ENCODE measurements around the gene C2orf72. TPM values are rescaled to one million over a fixed set of nuclear protein-coding genes. Genes with fewer than 3 reads are reported as not detected.
A peak's percentile ranks its signal among the peaks of the same experiment; 100 is the strongest.

C2orf72 gene
- total RNA-seq = 10 to 100 TPM in 1 of 8 experiments, 1 to 10 TPM in 4, under 1 TPM in 2, not detected in 1; 0.20 to 20.7 (median 3.4) TPM

- peak; percentile 68 to 83 (median 76) for ATAC-seq (replicated peaks in 6 of 8)
- in situ Hi-C loops (cut with MboI; ENCODE audit: low pct_unique_long_range_greater_than_20kb in 2 of 9, low sequenced_read_pairs in 9 of 9, unreplicated experiment in 9 of 9) = no loop called here
- 6 to 10% methylated on average over 2 to 10 of the region's 61 CpGs; no CpG with 5 or more reads in 8 of the 10 experiments for WGBS, 10 experiments
- peak within 1 kb of the TSS; percentile 41 to 56 (median 55) for H3K4me3 ChIP-seq
- peaks cover 0 to 6% of the 10 kb centered on the region in 2 donors for H3K4me1 ChIP-seq (replicated peaks in 1 of 2)
- no peak within 1 kb of the TSS for H3K27ac ChIP-seq
These were observed at the start of gene C2orf72 for GRCh38 chr2:231037202-231037730. Gene C2orf72, plus strand, starts transcription at chr2:231037523. Its CDS starts 43 bp downstream, at chr2:231037566.

- H3K4me1 ChIP-seq (replicated peaks in 1 of 2) = peaks cover 0 to 2% of the 10 kb centered on the region in 2 donors
- no peak for ATAC-seq (replicated peaks in 6 of 8)
- WGBS, 10 experiments = 74 to 92% (median 87%) methylated on average over 5 to 18 of the region's 21 CpGs; no CpG with 5 or more reads in 4 of the 10 experiments
- in situ Hi-C loops (cut with MboI; ENCODE audit: low pct_unique_long_range_greater_than_20kb in 2 of 9, low sequenced_read_pairs in 9 of 9, unreplicated experiment in 9 of 9) = loop anchor here (5.0 to 25.0 kb wide), 5 partner anchors 85 to 165 kb away; no protein-coding TSS in a partner anchor
- H3K4me3 ChIP-seq = no peak overlapping the region
- no peak overlapping the region for H3K27ac ChIP-seq
These were observed 47.6 kb upstream of the C2orf72 start for GRCh38 chr2:230989731-230990130.

GRCh38 chr2:230990131-230990898 is 47.0 kb upstream of the C2orf72 start:
- in situ Hi-C loops (cut with MboI; ENCODE audit: low pct_unique_long_range_greater_than_20kb in 2 of 9, low sequenced_read_pairs in 9 of 9, unreplicated experiment in 9 of 9) = loop anchor here in 2 of 9 experiments (10.0 to 25.0 kb wide), 2 partner anchors 153 to 156 kb away; no protein-coding TSS in a partner anchor
- ATAC-seq (replicated peaks in 6 of 8) = no peak
- peaks cover 0 to 2% of the 10 kb centered on the region in 2 donors for H3K4me1 ChIP-seq (replicated peaks in 1 of 2)
- H3K4me3 ChIP-seq = no peak overlapping the region
- H3K27ac ChIP-seq = no peak overlapping the region
- 29 to 98% (median 91%) methylated on average over 2 to 16 of the region's 70 CpGs; no CpG with 5 or more reads in 2 of the 10 experiments for WGBS, 10 experiments

- no peak overlapping the region for H3K27ac ChIP-seq
- ATAC-seq (replicated peaks in 6 of 8) = no peak
- in situ Hi-C loops (cut with MboI; ENCODE audit: low pct_unique_long_range_greater_than_20kb in 2 of 9, low sequenced_read_pairs in 9 of 9, unreplicated experiment in 9 of 9) = loop anchor here in 2 of 9 experiments (10.0 to 25.0 kb wide), 2 partner anchors 154 to 156 kb away; no protein-coding TSS in a partner anchor
- H3K4me1 ChIP-seq (replicated peaks in 1 of 2) = peaks cover 0 to 2% of the 10 kb centered on the region in 2 donors
- H3K4me3 ChIP-seq = no peak overlapping the region
- 20 to 95% methylated on average over 2 to 8 of the region's 27 CpGs; no CpG with 5 or more reads in 8 of the 10 experiments for WGBS, 10 experiments
These were observed 46.5 kb upstream of the C2orf72 start for GRCh38 chr2:230990899-230991150.

GRCh38 chr2:230991598-230991997 is 45.7 kb upstream of the C2orf72 start:
- Histone ChIP-seq H3K4me3 (no peak overlapping the region), H3K27ac (no peak overlapping the region), H3K4me1 (replicated peaks in 1 of 2) (no peaks in the 10 kb centered on the region)
- WGBS, 10 experiments = 60 to 100% (median 80%) methylated on average over 1 to 6 of the region's 7 CpGs; no CpG with 5 or more reads in 3 of the 10 experiments
- no peak for ATAC-seq (replicated peaks in 6 of 8)
- in situ Hi-C loops (cut with MboI; ENCODE audit: low pct_unique_long_range_greater_than_20kb in 2 of 9, low sequenced_read_pairs in 9 of 9, unreplicated experiment in 9 of 9) = loop anchor here in 2 of 9 experiments (10.0 to 25.0 kb wide), 2 partner anchors 154 to 157 kb away; no protein-coding TSS in a partner anchor

- ATAC-seq (replicated peaks in 6 of 8) = no peak
- in situ Hi-C loops (cut with MboI; ENCODE audit: low pct_unique_long_range_greater_than_20kb in 2 of 9, low sequenced_read_pairs in 9 of 9, unreplicated experiment in 9 of 9) = loop anchor here in 2 of 9 experiments (10.0 to 25.0 kb wide), 2 partner anchors 159 to 161 kb away; no protein-coding TSS in a partner anchor
- WGBS, 10 experiments = 25 to 90% (median 60%) methylated on average over 1 to 4 of the region's 9 CpGs; no CpG with 5 or more reads in 5 of the 10 experiments
These were observed 41.5 kb upstream of the C2orf72 start, which contains the start of gene SPATA3 for GRCh38 chr2:230995821-230996220. Gene SPATA3, plus strand, starts transcription at chr2:230996121. Its CDS starts 113 bp downstream, at chr2:230996234.

GRCh38 chr2:230996661-230997060 is 40.7 kb upstream of the C2orf72 start:
- Histone ChIP-seq H3K4me1 (replicated peaks in 1 of 2) (no peaks in the 10 kb centered on the region), H3K27ac (no peak overlapping the region), H3K4me3 (no peak overlapping the region)
- in situ Hi-C loops (cut with MboI; ENCODE audit: low pct_unique_long_range_greater_than_20kb in 2 of 9, low sequenced_read_pairs in 9 of 9, unreplicated experiment in 9 of 9) = loop anchor here in 2 of 9 experiments (10.0 to 25.0 kb wide), 2 partner anchors 159 to 162 kb away; no protein-coding TSS in a partner anchor
- no peak for ATAC-seq (replicated peaks in 6 of 8)

More at GRCh38 chr2:230995821-230996220, 41.5 kb upstream of the C2orf72 start, which contains the start of gene SPATA3:
- Histone ChIP-seq H3K4me3 (no peak within 1 kb of the TSS), H3K4me1 (replicated peaks in 1 of 2) (no peaks in the 10 kb centered on the region), H3K27ac (no peak within 1 kb of the TSS)

GRCh38 chr2:230998882-230999281 is 38.4 kb upstream of the C2orf72 start:
- Histone ChIP-seq H3K4me1 (replicated peaks in 1 of 2) (no peaks in the 10 kb centered on the region), H3K27ac (no peak overlapping the region), H3K4me3 (no peak overlapping the region)
- ATAC-seq (replicated peaks in 6 of 8) = no peak
- WGBS, 10 experiments = 0 to 93% (median 63%) methylated on average over 1 to 2 of the region's 2 CpGs; no CpG with 5 or more reads in 1 of the 10 experiments
- in situ Hi-C loops (cut with MboI; ENCODE audit: low pct_unique_long_range_greater_than_20kb in 2 of 9, low sequenced_read_pairs in 9 of 9, unreplicated experiment in 9 of 9) = loop anchor here in 2 of 9 experiments (10.0 to 25.0 kb wide), 2 partner anchors 162 to 164 kb away; no protein-coding TSS in a partner anchor

- no peak overlapping the region for H3K27ac ChIP-seq
- WGBS, 10 experiments = 0 to 82% (median 60%) methylated on average over 1 to 3 of the region's 4 CpGs; no CpG with 5 or more reads in 2 of the 10 experiments
- no peak overlapping the region for H3K4me3 ChIP-seq
- H3K4me1 ChIP-seq (replicated peaks in 1 of 2) = no peaks in the 10 kb centered on the region
- ATAC-seq (replicated peaks in 6 of 8) = no peak
- in situ Hi-C loops (cut with MboI; ENCODE audit: low pct_unique_long_range_greater_than_20kb in 2 of 9, low sequenced_read_pairs in 9 of 9, unreplicated experiment in 9 of 9) = loop anchor here in 2 of 9 experiments (10.0 to 25.0 kb wide), 2 partner anchors 162 to 165 kb away; no protein-coding TSS in a partner anchor
These were observed 37.8 kb upstream of the C2orf72 start for GRCh38 chr2:230999477-230999876.

- 0 to 100% (median 65%) methylated on average over 1 to 8 of the region's 24 CpGs; no CpG with 5 or more reads in 7 of the 10 experiments for WGBS, 10 experiments
- H3K4me1 ChIP-seq (replicated peaks in 1 of 2) = no peaks in the 10 kb centered on the region
- no peak overlapping the region for H3K4me3 ChIP-seq
- no peak overlapping the region for H3K27ac ChIP-seq
- in situ Hi-C loops (cut with MboI; ENCODE audit: low pct_unique_long_range_greater_than_20kb in 2 of 9, low sequenced_read_pairs in 9 of 9, unreplicated experiment in 9 of 9) = no loop called here
- ATAC-seq (replicated peaks in 6 of 8) = no peak
These were observed 37.0 kb upstream of the C2orf72 start for GRCh38 chr2:231000211-231000904.

- H3K27ac ChIP-seq = no peak overlapping the region
- no peak overlapping the region for H3K4me3 ChIP-seq
- ATAC-seq (replicated peaks in 6 of 8) = no peak
- H3K4me1 ChIP-seq (replicated peaks in 1 of 2) = no peaks in the 10 kb centered on the region
- in situ Hi-C loops (cut with MboI; ENCODE audit: low pct_unique_long_range_greater_than_20kb in 2 of 9, low sequenced_read_pairs in 9 of 9, unreplicated experiment in 9 of 9) = no loop called here
- WGBS, 10 experiments = 0 to 86% (median 69%) methylated on average over 1 to 4 of the region's 7 CpGs; no CpG with 5 or more reads in 4 of the 10 experiments
These were observed 36.3 kb upstream of the C2orf72 start for GRCh38 chr2:231001036-231001435.

- no peaks in the 10 kb centered on the region for H3K4me1 ChIP-seq (replicated peaks in 1 of 2)
- no peak for ATAC-seq (replicated peaks in 6 of 8)
- WGBS, 10 experiments = 14 to 94% (median 52%) methylated on average over 1 to 4 of the region's 4 CpGs
These were observed 35.4 kb upstream of the C2orf72 start for GRCh38 chr2:231001921-231002320.

More at GRCh38 chr2:231001921-231002320, 35.4 kb upstream of the C2orf72 start:
- Histone ChIP-seq H3K27ac (no peak overlapping the region), H3K4me3 (no peak overlapping the region)
- in situ Hi-C loops (cut with MboI; ENCODE audit: low pct_unique_long_range_greater_than_20kb in 2 of 9, low sequenced_read_pairs in 9 of 9, unreplicated experiment in 9 of 9) = no loop called here

All from motor neuron (in vitro differentiated cells).